CD8-positive, alpha-beta memory T cell (primary cell): ENCODE results near the gene MBD5. TPM values are rescaled to one million over a fixed set of nuclear protein-coding genes. Genes with fewer than 3 reads are reported as not detected.
A peak's percentile ranks its signal among the peaks of the same experiment; 100 is the strongest.

Experiments
- CTCF ChIA-PET: fragments of 350-600 bp; sonication (Branson Sonifier 250); formaldehyde crosslinking; loops from one replicate; lab custom pipeline; 2021; ENCODE audit warnings: antibody characterized with exemption; lab: Charles Lee
- POLR2A ChIA-PET: fragments of 350-600 bp; sonication (Branson Sonifier 250); formaldehyde crosslinking; loops from one replicate; lab custom pipeline; 2021; ENCODE audit warnings: antibody characterized with exemption; lab: Charles Lee
- DNase-seq, 5 donors: peaks; one replicate each; pipeline versions ENCODE4 v3.0.0 to v3.0.0-alpha.2; 2020 to 2022; ENCODE audit warnings: mixed read lengths in 1 of 5
- H3K27ac ChIP-seq: one replicate; pipeline ENCODE4 v1.7.0; 2013; ENCODE audit warnings: low read depth, mild to moderate bottlenecking, low read length, moderate library complexity
- H3K27me3 ChIP-seq: 2 replicates; pipeline ENCODE4 v1.7.0; 2013; ENCODE audit warnings: low read length, mild to moderate bottlenecking; ENCODE audit not compliant: insufficient read depth, poor library complexity, severe bottlenecking
- H3K36me3 ChIP-seq: 2 replicates; pipeline ENCODE4 v1.7.0; 2013; ENCODE audit warnings: mild to moderate bottlenecking, low read length, moderate library complexity; ENCODE audit not compliant: insufficient read depth
- H3K4me1 ChIP-seq: 2 replicates; pipeline ENCODE4 v1.7.0; 2013; ENCODE audit warnings: mild to moderate bottlenecking, low read length, moderate library complexity; ENCODE audit not compliant: insufficient read depth
- H3K4me3 ChIP-seq: 2 replicates; pipeline ENCODE4 v1.7.0; 2013; ENCODE audit warnings: mild to moderate bottlenecking, low read length
- H3K9me3 ChIP-seq: 2 replicates; pipeline ENCODE4 v1.7.0; 2013; ENCODE audit warnings: mild to moderate bottlenecking, low read length
- H3K27ac Mint-ChIP-seq, 8 donors: one replicate each; pipeline ENCODE4 v1.8.0; 2020 to 2021; ENCODE audit warnings: mixed read lengths in 8 of 8, mild to moderate bottlenecking in 6 of 8, inconsistent platforms in 3 of 8, moderate library complexity in 3 of 8
- H3K27me3 Mint-ChIP-seq, 2 donors: one replicate each; pipeline ENCODE4 v1.8.0; 2020 to 2021; ENCODE audit warnings: mixed read lengths in 2 of 2, mild to moderate bottlenecking in 1 of 2, moderate library complexity in 1 of 2
- H3K36me3 Mint-ChIP-seq, 3 donors: one replicate each; pipeline ENCODE4 v1.8.0; 2020 to 2021; ENCODE audit warnings: mixed read lengths in 3 of 3, inconsistent platforms in 1 of 3, mild to moderate bottlenecking in 1 of 3
- H3K4me1 Mint-ChIP-seq, 3 donors: one replicate each; pipeline ENCODE4 v1.8.0; 2020 to 2021; ENCODE audit warnings: mixed read lengths in 3 of 3, inconsistent platforms in 1 of 3, mild to moderate bottlenecking in 1 of 3
- H3K4me3 Mint-ChIP-seq, 7 donors: one replicate each; pipeline ENCODE4 v1.8.0; 2020 to 2021; ENCODE audit warnings: mixed read lengths in 7 of 7, mild to moderate bottlenecking in 6 of 7, moderate library complexity in 4 of 7, inconsistent platforms in 2 of 7
- H3K9me3 Mint-ChIP-seq, 5 donors: one replicate each; pipeline ENCODE4 v1.8.0; 2020 to 2022; ENCODE audit warnings: mixed read lengths in 5 of 5, mild to moderate bottlenecking in 3 of 5, moderate library complexity in 2 of 5, inconsistent platforms in 1 of 5
- polyA plus RNA-seq: library from polyadenylated mRNA; unstranded; fragments of 300-500 nt; fragmentation: Illumina TruSeq; gene quantifications from one replicate; pipeline ENCODE4 v1.2.3, GENCODE V29; 2021
- total RNA-seq, 2 experiments: library from RNA; stranded (reverse); gene quantifications; one replicate each; pipeline ENCODE4 v1.2.3, GENCODE V29; 2021

MBD5 gene
- total and polyA plus RNA-seq, 3 experiments from 2014 or later = 15.2 to 18.3 (median 16.9) TPM

DNA sequence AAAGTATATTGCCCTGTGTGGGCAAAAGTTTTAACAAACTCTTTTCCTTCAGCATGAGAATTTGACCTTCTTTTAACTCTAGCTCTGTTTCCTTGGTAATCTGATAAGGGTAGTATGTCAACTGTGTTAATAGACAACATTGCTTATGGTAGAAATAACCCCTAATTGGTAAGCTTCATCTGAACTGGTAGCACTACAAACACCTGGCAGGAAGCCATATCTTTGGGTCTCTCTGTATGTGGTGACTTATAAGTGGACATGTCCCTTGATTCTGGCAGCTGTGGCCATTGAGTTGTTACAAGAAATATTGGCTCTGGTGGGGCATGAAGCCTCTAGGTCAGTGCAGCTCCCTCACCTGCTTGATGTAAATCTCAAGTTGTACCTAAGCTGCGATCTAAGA lies 46.9 kb downstream of the MBD5 start:
- Histone ChIP-seq H3K36me3 (no peaks in the 10 kb centered on the region), H3K4me1 (no peaks in the 10 kb centered on the region), H3K9me3 (no peaks in the 10 kb centered on the region), H3K4me3 (no peak overlapping the region), H3K27me3 (no peaks in the 10 kb centered on the region), H3K27ac (no peak overlapping the region)
- CTCF ChIA-PET = no interaction called here
- no peak overlapping the region for H3K27ac Mint-ChIP-seq
- no peak for DNase-seq
- POLR2A ChIA-PET = no interaction called here
- no peak overlapping the region for H3K4me3 Mint-ChIP-seq
- no peaks in the 10 kb centered on the region for H3K27me3 Mint-ChIP-seq
- H3K4me1 Mint-ChIP-seq = peaks cover 3 to 4% (median 3%) of the 10 kb centered on the region in 3 donors
- H3K36me3 Mint-ChIP-seq = peaks cover 2 to 5% (median 4%) of the 10 kb centered on the region in 3 donors
- H3K9me3 Mint-ChIP-seq = peaks cover 0 to 5% (median 0%) of the 10 kb centered on the region in 5 donors

DNA sequence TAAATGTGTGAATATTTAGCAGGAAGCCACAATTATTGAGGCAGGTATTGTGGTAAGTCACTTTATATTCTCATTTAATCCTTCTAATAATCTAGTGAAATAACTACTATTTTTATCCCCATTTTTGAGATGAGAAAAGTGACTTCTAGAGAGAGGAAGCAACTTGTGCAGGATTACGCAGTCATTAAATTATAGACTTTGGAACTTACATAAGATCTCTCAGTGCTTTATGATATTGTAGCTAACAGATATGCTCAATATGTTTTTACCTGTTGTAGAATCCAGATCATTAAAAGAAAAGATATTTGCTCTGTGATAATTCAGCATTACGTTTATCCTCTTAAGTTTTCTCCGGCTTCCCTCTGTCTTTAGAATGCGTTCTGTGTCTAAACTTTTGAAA lies 50.5 kb downstream of the MBD5 start:
- POLR2A ChIA-PET = no interaction called here

DNA sequence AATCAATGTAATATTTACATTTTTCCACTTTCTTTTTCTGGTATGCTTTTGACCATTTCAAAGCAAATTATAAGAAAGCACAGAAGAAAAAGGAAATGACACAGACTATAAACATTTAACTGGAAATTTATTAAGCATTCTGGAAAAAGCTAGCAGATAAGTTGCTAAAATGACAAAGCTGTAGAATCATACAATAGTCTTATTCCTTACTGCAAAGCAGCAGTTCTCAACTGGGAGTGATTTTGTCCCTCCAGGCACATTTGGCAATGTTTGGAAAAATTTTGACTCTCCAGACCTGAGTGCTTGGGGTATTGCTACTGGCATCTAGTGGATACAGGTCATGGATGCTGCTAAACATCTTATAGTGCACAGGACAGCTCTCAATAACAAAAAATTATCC lies 75.1 kb downstream of the MBD5 start:
- Histone ChIP-seq H3K27me3 (no peaks in the 10 kb centered on the region), H3K9me3 (no peaks in the 10 kb centered on the region), H3K4me3 (no peak overlapping the region), H3K27ac (no peak overlapping the region), H3K36me3 (no peaks in the 10 kb centered on the region), H3K4me1 (no peaks in the 10 kb centered on the region)
- peaks cover 0 to 16% (median 0%) of the 10 kb centered on the region in 3 donors for H3K36me3 Mint-ChIP-seq
- ChIA-PET CTCF (no interaction called here), POLR2A (no interaction called here)
- H3K27ac Mint-ChIP-seq = no peak overlapping the region
- DNase-seq = no peak
- H3K27me3 Mint-ChIP-seq = no peaks in the 10 kb centered on the region
- peaks cover 0 to 4% (median 3%) of the 10 kb centered on the region in 3 donors for H3K4me1 Mint-ChIP-seq
- peaks cover 6 to 9% (median 8%) of the 10 kb centered on the region in 5 donors for H3K9me3 Mint-ChIP-seq
- no peak overlapping the region for H3K4me3 Mint-ChIP-seq

More for the DNA sequence above, 50.5 kb downstream of the MBD5 start:
- Histone ChIP-seq H3K27me3 (no peaks in the 10 kb centered on the region), H3K4me1 (no peaks in the 10 kb centered on the region), H3K9me3 (no peaks in the 10 kb centered on the region), H3K4me3 (no peak overlapping the region), H3K36me3 (no peaks in the 10 kb centered on the region), H3K27ac (no peak overlapping the region)
- DNase-seq = no peak
- Mint-ChIP-seq H3K9me3 (no peaks in the 10 kb centered on the region), H3K36me3 (peaks cover 0 to 6% (median 0%) of the 10 kb centered on the region in 3 donors), H3K27me3 (no peaks in the 10 kb centered on the region), H3K27ac (no peak overlapping the region), H3K4me3 (no peak overlapping the region), H3K4me1 (peaks cover 4 to 6% (median 4%) of the 10 kb centered on the region in 3 donors)
- CTCF ChIA-PET = no interaction called here

DNA sequence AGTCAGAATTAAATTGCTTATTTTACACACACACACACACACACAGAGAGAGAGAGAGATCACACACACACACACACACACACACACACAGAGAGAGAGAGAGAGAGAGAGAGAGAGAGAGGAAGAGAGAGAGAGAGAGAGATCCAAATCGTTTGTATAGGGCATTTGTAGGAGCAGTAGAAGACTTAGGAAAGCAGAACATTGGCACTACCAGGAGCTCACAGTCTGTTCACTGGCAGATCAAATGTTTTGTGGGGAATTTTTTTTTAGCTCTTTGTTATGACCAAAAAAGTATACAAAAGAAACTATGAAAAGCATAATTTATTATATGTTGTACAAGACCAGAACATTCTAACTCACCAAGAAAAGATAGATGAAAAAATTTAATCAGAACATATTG lies 81.8 kb downstream of the MBD5 start:
- Mint-ChIP-seq H3K9me3 (peaks cover 0 to 2% (median 0%) of the 10 kb centered on the region in 5 donors), H3K27ac (peak overlapping the region in 2 of 8 donors; percentile 9 to 44), H3K4me3 (no peak overlapping the region), H3K4me1 (peaks cover 5 to 9% (median 8%) of the 10 kb centered on the region in 3 donors), H3K36me3 (peaks cover 1 to 17% (median 2%) of the 10 kb centered on the region in 3 donors), H3K27me3 (no peaks in the 10 kb centered on the region)
- DNase-seq = no peak
- ChIA-PET POLR2A (no interaction called here), CTCF (no interaction called here)
- Histone ChIP-seq H3K4me1 (no peaks in the 10 kb centered on the region), H3K36me3 (no peaks in the 10 kb centered on the region), H3K4me3 (no peak overlapping the region), H3K9me3 (no peaks in the 10 kb centered on the region), H3K27ac (no peak overlapping the region), H3K27me3 (no peaks in the 10 kb centered on the region)

DNA sequence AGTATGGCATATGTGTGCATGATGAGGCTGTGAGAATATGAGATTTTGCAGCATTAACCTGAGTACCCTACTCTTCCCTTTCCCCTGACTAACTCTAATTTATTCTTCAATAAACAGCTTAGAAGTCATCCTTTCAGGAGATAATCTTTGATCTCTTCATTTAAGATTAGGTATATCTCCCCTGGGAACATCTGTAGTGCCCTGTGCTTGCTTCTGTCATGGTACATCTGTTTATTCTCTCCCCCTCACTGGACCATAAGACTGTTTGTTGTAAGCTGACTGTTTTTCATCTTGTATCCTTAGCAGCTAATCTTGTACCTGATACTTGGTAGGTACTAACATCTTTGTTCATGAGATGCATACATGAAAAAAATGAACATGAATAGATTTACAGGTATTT lies 83.1 kb downstream of the MBD5 start:
- no peaks in the 10 kb centered on the region for H3K27me3 ChIP-seq
- CTCF ChIA-PET = no interaction called here
- no peaks in the 10 kb centered on the region for H3K9me3 ChIP-seq
- no peak for DNase-seq
- H3K9me3 Mint-ChIP-seq = peaks cover 0 to 2% (median 0%) of the 10 kb centered on the region in 5 donors
- POLR2A ChIA-PET = no interaction called here
- no peaks in the 10 kb centered on the region for H3K27me3 Mint-ChIP-seq
- no peaks in the 10 kb centered on the region for H3K4me1 ChIP-seq
- H3K27ac Mint-ChIP-seq = peak overlapping the region in 1 of 8 donors; percentile 0
- no peak overlapping the region for H3K4me3 Mint-ChIP-seq
- peaks cover 5 to 11% (median 5%) of the 10 kb centered on the region in 3 donors for H3K36me3 Mint-ChIP-seq
- no peak overlapping the region for H3K27ac ChIP-seq
- peaks cover 5 to 9% (median 8%) of the 10 kb centered on the region in 3 donors for H3K4me1 Mint-ChIP-seq
- no peaks in the 10 kb centered on the region for H3K36me3 ChIP-seq
- H3K4me3 ChIP-seq = no peak overlapping the region

DNA sequence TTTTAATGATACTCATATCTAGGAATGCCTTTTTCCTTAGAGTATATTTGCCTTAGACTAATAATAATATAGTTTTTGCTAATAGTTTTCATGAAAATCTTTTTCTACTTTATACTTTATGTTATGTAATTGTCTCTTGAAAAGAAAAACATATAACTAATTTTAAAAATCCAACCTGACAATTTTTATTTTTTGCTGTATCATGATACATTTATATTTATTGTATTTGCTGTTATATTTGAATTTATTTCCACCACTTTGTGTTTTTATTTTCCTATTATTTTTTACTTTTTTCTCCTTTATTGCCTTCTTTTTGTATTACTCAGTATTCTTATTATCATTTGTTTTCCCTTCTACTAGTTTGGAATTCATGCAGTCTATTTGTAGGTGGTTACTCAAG lies 85.4 kb downstream of the MBD5 start:
- no peak overlapping the region for H3K27ac ChIP-seq
- no peaks in the 10 kb centered on the region for H3K27me3 ChIP-seq
- H3K27ac Mint-ChIP-seq = peak overlapping the region in 1 of 8 donors; percentile 61
- no peaks in the 10 kb centered on the region for H3K27me3 Mint-ChIP-seq
- no peak overlapping the region for H3K4me3 ChIP-seq
- H3K36me3 Mint-ChIP-seq = peaks cover 5 to 11% (median 5%) of the 10 kb centered on the region in 3 donors
- no peak for DNase-seq
- no peaks in the 10 kb centered on the region for H3K9me3 ChIP-seq
- no peaks in the 10 kb centered on the region for H3K9me3 Mint-ChIP-seq
- H3K36me3 ChIP-seq = no peaks in the 10 kb centered on the region
- H3K4me1 ChIP-seq = no peaks in the 10 kb centered on the region
- POLR2A ChIA-PET = no interaction called here
- CTCF ChIA-PET = no interaction called here
- H3K4me1 Mint-ChIP-seq = peaks cover 17 to 21% (median 20%) of the 10 kb centered on the region in 3 donors
- H3K4me3 Mint-ChIP-seq = no peak overlapping the region

DNA sequence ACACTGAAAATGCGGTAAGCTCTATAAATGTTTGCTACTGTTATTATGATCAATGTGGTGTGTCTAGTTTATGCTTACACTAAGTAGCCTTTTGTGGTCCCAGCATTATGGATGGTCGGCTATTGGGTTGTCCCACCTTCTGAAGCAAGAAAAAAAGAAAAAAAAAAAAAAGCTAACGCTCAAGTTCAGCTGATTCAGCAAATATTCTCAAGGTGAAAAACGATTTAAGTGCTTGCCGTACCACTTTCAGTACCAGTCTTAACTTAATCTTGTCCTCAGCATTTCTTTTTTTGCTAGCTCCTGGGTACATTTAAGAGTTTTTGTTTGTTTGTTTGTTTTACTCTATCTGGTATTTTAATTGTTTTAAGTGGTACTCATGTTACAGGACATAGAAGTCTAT lies 87.5 kb downstream of the MBD5 start:
- no peak overlapping the region for H3K4me3 Mint-ChIP-seq
- Histone ChIP-seq H3K27ac (no peak overlapping the region), H3K9me3 (no peaks in the 10 kb centered on the region), H3K4me1 (no peaks in the 10 kb centered on the region), H3K36me3 (no peaks in the 10 kb centered on the region), H3K27me3 (no peaks in the 10 kb centered on the region), H3K4me3 (no peak overlapping the region)
- H3K36me3 Mint-ChIP-seq = peaks cover 5 to 11% (median 7%) of the 10 kb centered on the region in 3 donors
- H3K4me1 Mint-ChIP-seq = peaks cover 15 to 20% (median 16%) of the 10 kb centered on the region in 3 donors
- no peaks in the 10 kb centered on the region for H3K9me3 Mint-ChIP-seq
- H3K27ac Mint-ChIP-seq = no peak overlapping the region
- H3K27me3 Mint-ChIP-seq = no peaks in the 10 kb centered on the region
- POLR2A ChIA-PET = interaction anchor here (0.6 kb wide), 1 partner anchor 260 kb away, joined by 3 read pairs; no protein-coding TSS in a partner anchor
- no peak for DNase-seq
- CTCF ChIA-PET = no interaction called here

DNA sequence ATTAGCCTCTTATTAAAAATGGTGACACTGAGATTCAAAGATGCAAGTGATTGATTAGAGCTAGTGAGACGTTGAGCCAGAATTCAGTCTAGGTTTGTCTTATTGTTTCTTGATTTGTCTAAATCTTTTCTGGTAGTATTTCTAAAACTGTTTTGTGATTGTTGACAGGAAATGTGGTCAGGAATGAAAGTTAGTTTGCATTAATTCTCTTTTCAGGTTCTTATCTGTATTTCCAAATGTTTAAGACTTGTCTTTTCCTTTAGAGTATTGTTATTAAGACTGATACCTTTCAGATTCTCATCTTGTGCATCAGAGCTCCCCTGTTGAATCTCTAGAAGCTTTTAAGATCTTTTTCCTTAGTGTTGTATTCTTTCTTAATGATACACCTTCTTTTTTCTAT lies 89.3 kb downstream of the MBD5 start:
- peak overlapping the region in 4 of 8 donors; percentile 53 to 70 (median 67) for H3K27ac Mint-ChIP-seq
- no peaks in the 10 kb centered on the region for H3K27me3 Mint-ChIP-seq
- peak overlapping the region in 1 of 7 donors; percentile 58 for H3K4me3 Mint-ChIP-seq
- Histone ChIP-seq H3K4me1 (no peaks in the 10 kb centered on the region), H3K27ac (no peak overlapping the region), H3K27me3 (no peaks in the 10 kb centered on the region), H3K36me3 (no peaks in the 10 kb centered on the region), H3K4me3 (no peak overlapping the region), H3K9me3 (no peaks in the 10 kb centered on the region)
- POLR2A ChIA-PET = no interaction called here
- peaks cover 5 to 11% (median 7%) of the 10 kb centered on the region in 3 donors for H3K36me3 Mint-ChIP-seq
- DNase-seq = no peak
- peaks cover 15 to 21% (median 16%) of the 10 kb centered on the region in 3 donors for H3K4me1 Mint-ChIP-seq
- CTCF ChIA-PET = no interaction called here
- no peaks in the 10 kb centered on the region for H3K9me3 Mint-ChIP-seq
